AG04450 (cell line): ENCODE data around the gene SLC29A4. TPM values are rescaled to one million over a fixed set of nuclear protein-coding genes. Genes with fewer than 3 reads are reported as not detected.
"Not testable (repeated sequence)": the region's sequence is repeated elsewhere in the genome, so short reads cannot be mapped to it uniquely, and the experiment has no call there.

Source experiments
- CTCF ChIA-PET: fragments of 300-600, 350-600 bp; formaldehyde crosslinking; extraction: SDS; loops from one replicate; lab custom pipeline; 2022; ENCODE audit warnings: antibody characterized with exemption, inconsistent platforms; lab: Charles Lee
- POLR2A ChIA-PET: fragments of 350-600 bp; formaldehyde crosslinking; extraction: SDS; loops from one replicate; lab custom pipeline; 2021; ENCODE audit warnings: antibody characterized with exemption, inconsistent platforms; lab: Yijun Ruan, JAX
- DNase-seq: peaks from one replicate; pipeline ENCODE4 v3.0.0-alpha.2; 2011; ENCODE audit warnings: low read depth, low spot score
- H3K27ac ChIP-seq: one replicate; pipeline ENCODE4 v1.5.1; 2012; ENCODE audit warnings: low read depth, low read length, control low read depth
- H3K27me3 ChIP-seq: one replicate; pipeline ENCODE4 v1.6.0; 2012; ENCODE audit warnings: low read length; ENCODE audit not compliant: control insufficient read depth, insufficient read depth
- H3K4me3 ChIP-seq: 2 replicates; pipeline ENCODE4 v1.5.1; 2011; ENCODE audit warnings: mild to moderate bottlenecking, low read depth, low read length, control low read depth
- H3K9me3 ChIP-seq: 2 replicates; pipeline ENCODE4 v1.5.1; 2012; ENCODE audit warnings: low read length; ENCODE audit not compliant: control insufficient read depth, insufficient read depth
- CTCF ChIP-seq: IDR thresholded peaks from 2 replicates; pipeline ENCODE4 v1.5.1; 2011; ENCODE audit warnings: low read depth, low read length, control low read depth, inconsistent platforms
- polyA plus RNA-seq: library from polyadenylated mRNA; depleted of rRNA; stranded (reverse); fragments of >200 nt; gene quantifications from 2 replicates; pipeline ENCODE4 v1.2.3, GENCODE V29; 2011

SLC29A4 gene
- polyA plus RNA-seq, 1 experiment: 4.5 TPM

DNA sequence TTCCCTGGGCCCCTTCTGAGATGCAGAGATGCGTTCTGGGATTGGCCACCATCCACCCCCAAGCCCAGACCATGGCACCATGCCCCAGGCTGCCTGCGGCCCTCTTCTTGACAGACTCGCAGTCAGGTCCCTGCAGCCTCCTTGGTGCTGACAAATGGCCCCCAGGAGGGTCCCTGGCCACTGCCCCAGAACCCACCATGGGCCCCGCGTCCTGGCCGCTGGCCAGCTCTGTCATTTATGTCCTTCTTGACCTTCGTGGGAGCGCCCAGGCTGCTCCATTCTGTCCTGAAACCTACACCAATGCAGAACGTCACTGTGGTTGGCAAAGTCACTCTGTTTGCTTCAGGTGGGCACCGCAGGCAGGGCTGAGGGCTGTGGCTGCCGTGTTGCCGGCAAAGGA, 39.5 kb upstream of the SLC29A4 start:
- Histone ChIP-seq H3K4me3 (no peak overlapping the region), H3K27me3 (peaks cover 10% of the 10 kb centered on the region), H3K9me3 (no peaks in the 10 kb centered on the region; the same call in 1 of the 2 replicates), H3K27ac (no peak overlapping the region)
- ChIA-PET POLR2A (no interaction called here), CTCF (no interaction called here)
- no peak for DNase-seq
- TF ChIP-seq CTCF: no peak

GRCh38 chr7:5248201-5248885, 34.4 kb upstream of the SLC29A4 start:
- no peaks in the 10 kb centered on the region; the same call in 1 of the 2 replicates for H3K9me3 ChIP-seq
- ChIA-PET POLR2A (no interaction called here), CTCF (interaction anchor here (0.7 kb wide), 1 partner anchor 219 kb away, joined by 8 read pairs; no protein-coding TSS in a partner anchor)
- H3K4me3 ChIP-seq: no peak overlapping the region
- no peak for TF ChIP-seq CTCF
- H3K27me3 ChIP-seq: peaks cover 6% of the 10 kb centered on the region
- no peak for DNase-seq
- no peak overlapping the region for H3K27ac ChIP-seq

DNA sequence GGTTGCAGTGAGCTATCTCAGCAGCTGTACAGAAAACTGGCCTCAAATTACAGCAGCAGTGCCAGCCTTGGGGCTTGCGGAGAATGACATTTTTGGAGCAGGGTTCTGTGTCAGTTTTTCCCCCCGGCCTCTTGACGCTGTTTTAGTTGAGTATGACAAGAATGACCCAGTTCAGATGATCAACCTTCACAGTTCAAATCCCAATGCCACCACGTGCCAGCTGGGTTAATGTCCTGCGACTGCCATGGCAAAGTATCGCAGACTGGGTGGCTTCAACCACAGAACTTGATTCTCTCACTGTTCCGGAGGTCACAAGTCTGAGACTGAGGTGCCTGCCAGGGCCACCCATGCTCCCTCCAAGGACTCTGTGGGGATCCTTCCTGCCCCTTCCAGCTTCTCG, 32.0 kb upstream of the SLC29A4 start:
- CTCF ChIA-PET, H3K27ac ChIP-seq, POLR2A ChIA-PET, DNase-seq, H3K4me3 ChIP-seq, H3K9me3 ChIP-seq, H3K27me3 ChIP-seq: not testable (repeated sequence)

DNA sequence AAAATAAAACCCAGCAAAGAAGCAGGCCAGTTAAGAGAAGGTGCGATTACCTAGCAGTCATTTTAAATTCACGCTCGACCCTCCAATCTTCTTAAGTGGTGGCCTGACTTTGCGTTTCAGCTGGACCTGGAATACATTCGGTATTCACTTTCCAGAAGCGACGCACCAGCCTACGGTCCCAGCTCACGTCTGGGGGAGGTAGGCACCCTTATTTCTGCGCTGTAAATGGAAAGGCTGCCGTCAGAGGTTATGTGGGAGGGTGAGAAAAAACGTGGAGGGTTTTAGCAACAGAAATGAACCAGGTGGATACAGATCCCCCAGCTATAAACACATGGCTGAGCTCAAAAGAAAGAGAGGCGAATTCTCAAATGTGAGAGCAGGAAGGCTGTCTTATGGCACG, 29.2 kb upstream of the SLC29A4 start:
- H3K4me3 ChIP-seq: not testable (repeated sequence)

DNA sequence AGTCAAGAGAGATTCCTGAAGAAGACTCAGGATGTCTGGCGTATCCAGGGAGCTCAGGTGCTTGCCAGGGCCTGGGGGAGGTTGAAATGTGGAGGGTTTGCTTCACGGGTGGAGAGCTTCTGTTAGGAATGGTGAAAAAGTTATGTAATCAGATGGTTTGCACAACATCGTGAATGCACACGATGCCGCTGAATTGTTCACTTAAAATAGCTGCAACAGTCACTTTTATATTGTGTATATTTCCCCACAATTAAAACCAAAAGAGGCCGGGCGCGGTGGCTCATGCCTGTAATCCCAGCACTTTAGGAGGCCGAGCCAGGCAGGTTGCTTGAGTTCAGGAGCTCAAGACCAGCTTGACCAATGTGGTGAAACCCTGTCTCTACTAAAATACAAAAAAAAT, 28.4 kb upstream of the SLC29A4 start:
- POLR2A ChIA-PET: interaction anchor here (0.6 kb wide), 2 partner anchors 142 to 243 kb away, joined by 3 to 4 read pairs; no protein-coding TSS in a partner anchor
- not testable (repeated sequence) for H3K27me3 ChIP-seq, DNase-seq, H3K4me3 ChIP-seq, H3K27ac ChIP-seq, H3K9me3 ChIP-seq
- CTCF ChIA-PET: interaction anchor here (0.7 to 1.0 kb wide), 2 partner anchors 10 to 15 kb away, joined by 3 to 5 read pairs; no protein-coding TSS in a partner anchor

More for the DNA sequence above, 29.2 kb upstream of the SLC29A4 start:
- H3K27me3 ChIP-seq, H3K9me3 ChIP-seq, DNase-seq, POLR2A ChIA-PET, H3K27ac ChIP-seq: not testable (repeated sequence)
- CTCF ChIA-PET: interaction anchor here (0.6 kb wide), 1 partner anchor 17 kb away, joined by 3 read pairs; no protein-coding TSS in a partner anchor

- Histone ChIP-seq H3K27ac (no peak overlapping the region), H3K27me3 (peaks cover 5% of the 10 kb centered on the region), H3K9me3 (no peaks in the 10 kb centered on the region), H3K4me3 (no peak overlapping the region)
- CTCF ChIA-PET: no interaction called here
- DNase-seq: no peak
- TF ChIP-seq CTCF: no peak
- POLR2A ChIA-PET: no interaction called here
Observed at GRCh38 chr7:5255832-5256231, 26.9 kb upstream of the SLC29A4 start.

DNA sequence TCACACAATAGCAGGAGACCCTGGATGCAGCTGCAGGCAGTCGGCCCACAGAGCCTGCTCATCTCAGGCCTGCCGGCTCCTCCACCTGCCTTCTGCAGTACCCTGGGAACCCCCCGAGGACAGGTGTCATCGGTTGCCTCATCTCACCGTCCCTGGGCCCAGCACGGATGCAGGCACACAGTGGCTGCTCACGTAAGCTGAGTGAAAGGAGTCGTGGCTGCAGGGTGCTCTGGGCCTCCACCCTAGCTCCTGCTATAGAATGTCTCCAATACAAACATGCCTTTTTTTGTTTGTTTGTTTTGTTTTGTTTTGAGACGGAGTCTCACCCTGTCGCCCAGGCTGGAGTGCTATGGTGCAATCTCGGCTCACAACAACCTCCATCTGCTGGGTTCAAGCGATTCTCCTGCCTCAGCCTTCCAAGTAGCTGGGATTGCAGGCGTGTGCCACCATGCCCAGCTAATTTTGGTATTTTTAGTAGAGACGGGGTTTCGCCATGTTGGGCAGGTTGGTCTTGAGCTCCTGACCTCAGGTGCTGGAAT, 22.1 kb upstream of the SLC29A4 start:
- DNase-seq, H3K27me3 ChIP-seq, H3K9me3 ChIP-seq, POLR2A ChIA-PET, CTCF ChIA-PET, H3K4me3 ChIP-seq, H3K27ac ChIP-seq: not testable (repeated sequence)

- H3K27ac ChIP-seq, POLR2A ChIA-PET, CTCF ChIA-PET: not testable (repeated sequence)
Observed at GRCh38 chr7:5263066-5263465, 19.7 kb upstream of the SLC29A4 start.

More at GRCh38 chr7:5263066-5263465, 19.7 kb upstream of the SLC29A4 start:
- DNase-seq, H3K27me3 ChIP-seq, H3K9me3 ChIP-seq, H3K4me3 ChIP-seq: not testable (repeated sequence)
